Keratinocyte (primary cell): ENCODE data around the gene DENND5B. TPM values are rescaled to one million over a fixed set of nuclear protein-coding genes. Genes with fewer than 3 reads are reported as not detected.

Experiments
- DNase-seq: peaks from one replicate; pipeline ENCODE4 v3.0.0-alpha.2; 2011; ENCODE audit warnings: low read depth, missing footprints, low spot score
- FAIRE-seq: peaks from 2 replicates; lab custom pipeline; 2011; peaks lifted over from hg19 to GRCh38; lab: Jason Lieb, UNC
- H2AFZ ChIP-seq: 2 replicates; pipeline ENCODE4 v1.6.0; 2012; ENCODE audit warnings: low read length, control low read depth, inconsistent platforms; ENCODE audit not compliant: control insufficient read depth
- H3K27ac ChIP-seq: 2 replicates; pipeline ENCODE4 v1.5.1; 2011; ENCODE audit warnings: low read length; ENCODE audit not compliant: control insufficient read depth, insufficient read depth
- H3K27me3 ChIP-seq: 3 replicates; pipeline ENCODE4 v1.6.0; 2011; ENCODE audit warnings: low read length; ENCODE audit not compliant: control insufficient read depth, insufficient read depth; ENCODE audit errors: extremely low read depth
- H3K36me3 ChIP-seq, 2 experiments: 2 replicates in 1 of 2; 3 replicates in 1 of 2; pipeline ENCODE4 v1.5.1; 2011; ENCODE audit warnings: low read length in 2 of 2, mild to moderate bottlenecking in 1 of 2; ENCODE audit not compliant: control insufficient read depth in 2 of 2, insufficient read depth in 2 of 2; ENCODE audit errors: extremely low read depth in 1 of 2
- H3K4me1 ChIP-seq: 3 replicates; pipeline ENCODE4 v1.5.1; 2011; ENCODE audit warnings: low read length; ENCODE audit not compliant: control insufficient read depth, insufficient read depth; ENCODE audit errors: extremely low read depth
- H3K4me2 ChIP-seq: 3 replicates; pipeline ENCODE4 v1.6.0; 2011; ENCODE audit warnings: low read depth, low read length; ENCODE audit not compliant: control insufficient read depth, insufficient read depth; ENCODE audit errors: extremely low read depth
- H3K4me3 ChIP-seq, 3 experiments: fragments of 200-600 bp in 1 of 3; sonication (generic) in 1 of 3; 2 replicates in 2 of 3; 3 replicates in 1 of 3; pipeline ENCODE4 v1.5.1; 2011 to 2016; ENCODE audit warnings: low read length in 3 of 3, mild to moderate bottlenecking in 3 of 3, control low read depth in 2 of 3, inconsistent platforms in 1 of 3, low read depth in 1 of 3, mixed read lengths in 1 of 3, mixed run types in 1 of 3, moderate library complexity in 1 of 3; ENCODE audit not compliant: control insufficient read depth in 2 of 3, insufficient read depth in 2 of 3; ENCODE audit errors: extremely low read depth in 1 of 3
- H3K79me2 ChIP-seq: 2 replicates; pipeline ENCODE4 v1.6.0; 2012; ENCODE audit warnings: low read length; ENCODE audit not compliant: control insufficient read depth, insufficient read depth
- H3K9ac ChIP-seq: 3 replicates; pipeline ENCODE4 v1.6.0; 2011; ENCODE audit warnings: low read length; ENCODE audit not compliant: control insufficient read depth, insufficient read depth; ENCODE audit errors: extremely low read depth
- H3K9me1 ChIP-seq: 3 replicates; pipeline ENCODE4 v1.6.0; 2011; ENCODE audit warnings: low read length; ENCODE audit not compliant: control insufficient read depth, insufficient read depth; ENCODE audit errors: extremely low read depth
- H3K9me3 ChIP-seq: 2 replicates; pipeline ENCODE4 v1.5.1; 2012; ENCODE audit warnings: low read depth, low read length; ENCODE audit not compliant: control insufficient read depth
- H4K20me1 ChIP-seq: 3 replicates; pipeline ENCODE4 v1.6.0; 2011; ENCODE audit warnings: low read length; ENCODE audit not compliant: control insufficient read depth, insufficient read depth; ENCODE audit errors: extremely low read depth
- EZH2 ChIP-seq: IDR thresholded peaks from one replicate; pipeline ENCODE4 v1.6.1; 2012; ENCODE audit warnings: inconsistent platforms, mild to moderate bottlenecking, low read length, moderate library complexity
- dilution Hi-C: fragments of 300-500 bp; cut with MboI; formaldehyde crosslinking; loops from one replicate; pipeline ENCODE4 v1.7.0; 2020; ENCODE audit warnings: low sequenced_read_pairs; ENCODE audit not compliant: extremely low pct_ligation_motif_present
- polyA plus RNA-seq, 5 experiments: library from polyadenylated mRNA; depleted of rRNA in 3 of 5; stranded (reverse) in 3 of 5; stranded (forward) in 1 of 5; unstranded in 1 of 5; fragments of >200 nt; gene quantifications; 1 replicate in 1 of 5; 2 replicates in 3 of 5; 3 replicates in 1 of 5; pipeline versions ENCODE4 v1.2.1 to v1.2.3, GENCODE V29; 2011 to 2012; ENCODE audit warnings: missing spikeins in 2 of 5, low read depth in 1 of 5, low replicate concordance in 1 of 5
- TF ChIP-seq, protein P1 (sequence below), 3 experiments: IDR thresholded peaks in 1 of 3; conservative IDR thresholded peaks in 1 of 3; optimal IDR thresholded peaks in 1 of 3; 2 replicates in 2 of 3; 3 replicates in 1 of 3; pipeline versions ENCODE3 to v1.5.1; 2011; ENCODE audit warnings: low read length in 3 of 3, mild to moderate bottlenecking in 3 of 3, moderate library complexity in 2 of 3, control low read depth in 1 of 3, inconsistent platforms in 1 of 3; ENCODE audit not compliant: insufficient read depth in 2 of 3; ENCODE audit errors: extremely low read depth in 1 of 3

Gene DENND5B
- polyA plus RNA-seq, 1 donor (not counting 4 experiments of a cell fraction or from before 2014, with no cell fraction given) = 4.7 TPM

DNA sequence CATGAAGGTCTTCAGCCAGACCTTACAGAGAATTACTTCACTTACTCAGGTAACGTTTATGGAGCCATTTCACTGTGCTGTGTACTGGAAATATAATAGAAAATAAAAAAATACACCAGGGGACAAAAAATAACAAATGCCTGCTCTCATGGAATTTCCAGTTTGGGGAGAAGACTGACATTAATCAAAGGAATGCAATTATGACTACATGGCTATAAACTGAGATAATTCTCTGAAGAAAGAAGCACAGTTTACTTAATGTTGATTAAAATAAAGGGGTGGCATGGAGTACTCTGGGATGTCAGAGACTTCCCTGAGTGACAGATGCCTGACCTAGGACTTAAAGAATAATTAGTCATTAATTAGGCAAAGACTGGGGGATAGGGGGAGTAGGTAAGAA, 59.0 kb downstream of the DENND5B start:
- DNase-seq (no peak), FAIRE-seq (no peak)
- dilution Hi-C loops = no loop called here
- Histone ChIP-seq H3K9ac (no peak overlapping the region), H3K9me1 (no peaks in the 10 kb centered on the region), H3K79me2 (no peaks in the 10 kb centered on the region), H3K4me3 (no peak overlapping the region), H3K4me2 (no peak overlapping the region), H2AFZ (no peak overlapping the region), H4K20me1 (no peaks in the 10 kb centered on the region), H3K27ac (no peak overlapping the region), H3K27me3 (no peaks in the 10 kb centered on the region), H3K36me3 (no peaks in the 10 kb centered on the region), H3K9me3 (no peaks in the 10 kb centered on the region), H3K4me1 (peaks cover 10% of the 10 kb centered on the region)
- TF ChIP-seq, protein P1, sequence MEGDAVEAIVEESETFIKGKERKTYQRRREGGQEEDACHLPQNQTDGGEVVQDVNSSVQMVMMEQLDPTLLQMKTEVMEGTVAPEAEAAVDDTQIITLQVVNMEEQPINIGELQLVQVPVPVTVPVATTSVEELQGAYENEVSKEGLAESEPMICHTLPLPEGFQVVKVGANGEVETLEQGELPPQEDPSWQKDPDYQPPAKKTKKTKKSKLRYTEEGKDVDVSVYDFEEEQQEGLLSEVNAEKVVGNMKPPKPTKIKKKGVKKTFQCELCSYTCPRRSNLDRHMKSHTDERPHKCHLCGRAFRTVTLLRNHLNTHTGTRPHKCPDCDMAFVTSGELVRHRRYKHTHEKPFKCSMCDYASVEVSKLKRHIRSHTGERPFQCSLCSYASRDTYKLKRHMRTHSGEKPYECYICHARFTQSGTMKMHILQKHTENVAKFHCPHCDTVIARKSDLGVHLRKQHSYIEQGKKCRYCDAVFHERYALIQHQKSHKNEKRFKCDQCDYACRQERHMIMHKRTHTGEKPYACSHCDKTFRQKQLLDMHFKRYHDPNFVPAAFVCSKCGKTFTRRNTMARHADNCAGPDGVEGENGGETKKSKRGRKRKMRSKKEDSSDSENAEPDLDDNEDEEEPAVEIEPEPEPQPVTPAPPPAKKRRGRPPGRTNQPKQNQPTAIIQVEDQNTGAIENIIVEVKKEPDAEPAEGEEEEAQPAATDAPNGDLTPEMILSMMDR (optimal IDR thresholded peaks at IDR 0.05 in 1 of 3, IDR thresholded peaks at IDR 0.05 in 1 of 3, conservative IDR thresholded peaks at IDR 0.05 in 1 of 3; ENCODE audit: extremely low read depth in 1 of 3, insufficient read depth in 2 of 3, low read length in 3 of 3) = no peak
- no peak for TF ChIP-seq EZH2

DNA sequence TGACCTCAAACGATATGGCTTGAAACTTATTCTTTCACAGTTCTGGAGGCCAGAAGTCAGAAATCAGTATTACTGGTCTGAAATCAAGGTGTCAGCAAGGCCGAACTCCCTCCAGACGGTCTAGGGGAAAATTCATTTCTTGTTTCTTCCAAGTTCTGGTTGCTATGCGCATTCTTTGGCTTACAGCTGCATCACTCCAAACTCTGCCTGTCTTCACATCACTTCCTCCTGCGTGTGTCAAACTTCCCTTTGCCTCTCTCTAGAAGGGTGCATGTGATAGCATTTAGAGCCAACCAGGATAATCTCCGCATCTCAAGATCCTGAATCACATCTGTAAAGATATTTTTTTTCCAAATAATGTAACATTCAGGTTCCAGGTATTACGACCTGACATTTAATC, 62.8 kb downstream of the DENND5B start:
- Histone ChIP-seq H4K20me1 (no peaks in the 10 kb centered on the region), H3K4me1 (peaks cover 16% of the 10 kb centered on the region), H2AFZ (no peak overlapping the region), H3K9me3 (no peaks in the 10 kb centered on the region), H3K9ac (no peak overlapping the region), H3K36me3 (no peaks in the 10 kb centered on the region), H3K4me3 (no peak overlapping the region), H3K9me1 (no peaks in the 10 kb centered on the region), H3K27me3 (no peaks in the 10 kb centered on the region), H3K4me2 (no peak overlapping the region), H3K27ac (no peak overlapping the region), H3K79me2 (no peaks in the 10 kb centered on the region)
- TF ChIP-seq EZH2 = no peak
- FAIRE-seq = no peak
- dilution Hi-C loops = no loop called here
- no peak for DNase-seq

DNA sequence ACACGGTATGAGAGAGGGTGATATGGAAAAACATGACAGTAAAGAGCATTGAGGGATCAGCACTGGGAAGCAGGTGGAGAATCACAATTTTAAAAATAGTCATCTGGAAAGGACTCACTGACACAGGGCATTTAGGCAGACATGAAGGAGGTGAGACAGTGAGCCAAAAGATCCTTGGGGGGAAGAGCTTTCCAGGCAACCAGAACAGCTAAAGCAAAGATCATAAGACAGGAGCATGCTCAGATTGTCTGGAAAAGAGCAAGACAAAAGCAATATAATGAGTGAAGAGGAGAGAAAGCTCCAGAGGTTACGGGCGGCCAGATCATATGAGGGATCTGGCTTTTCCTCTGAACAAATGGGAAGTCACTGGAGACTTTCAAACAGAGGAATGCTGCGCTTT, 63.9 kb downstream of the DENND5B start:
- Histone ChIP-seq H2AFZ (no peak overlapping the region), H3K27me3 (no peaks in the 10 kb centered on the region), H3K4me1 (peaks cover 13% of the 10 kb centered on the region), H3K9me1 (no peaks in the 10 kb centered on the region), H3K9ac (no peak overlapping the region), H4K20me1 (no peaks in the 10 kb centered on the region), H3K27ac (no peak overlapping the region), H3K36me3 (no peaks in the 10 kb centered on the region), H3K9me3 (no peaks in the 10 kb centered on the region), H3K79me2 (no peaks in the 10 kb centered on the region), H3K4me3 (no peak overlapping the region), H3K4me2 (no peak overlapping the region)
- dilution Hi-C loops = no loop called here
- no peak for TF ChIP-seq EZH2
- TF ChIP-seq, protein P1 (optimal IDR thresholded peaks at IDR 0.05 in 1 of 3, IDR thresholded peaks at IDR 0.05 in 1 of 3, conservative IDR thresholded peaks at IDR 0.05 in 1 of 3; ENCODE audit: extremely low read depth in 1 of 3, insufficient read depth in 2 of 3, low read length in 3 of 3) = no peak
- no peak for DNase-seq
- no peak for FAIRE-seq
